ENCODE results near the gene MTSS2. TPM values are rescaled to one million over a fixed set of nuclear protein-coding genes. Genes with fewer than 3 reads are reported as not detected.

Gene MTSS2
- total and polyA plus RNA-seq, 8 donors: 5.8 to 50.7 (median 21.2) TPM

DNA sequence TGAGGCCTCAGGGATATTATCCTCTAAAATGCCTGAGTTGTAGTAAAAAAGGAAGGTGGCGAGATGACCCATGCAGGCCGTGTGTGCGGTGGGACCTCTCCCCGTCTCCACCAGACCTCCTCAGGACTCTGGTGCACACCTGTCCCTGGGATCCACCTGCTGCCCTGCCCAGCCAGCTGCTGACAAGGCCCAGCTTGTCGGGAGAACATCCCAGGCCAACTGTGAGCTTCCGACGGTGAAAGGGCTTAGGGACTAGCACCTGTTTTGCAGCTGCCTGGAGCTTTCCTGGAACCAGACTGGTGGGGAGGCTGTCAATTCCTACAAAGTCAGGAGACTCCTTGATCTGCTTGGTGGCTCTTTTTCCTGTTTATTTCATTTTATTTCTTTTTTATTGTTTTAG lies 27.9 kb downstream of the MTSS2 start:
- no peaks in the 10 kb centered on the region for H3K27me3 ChIP-seq
- DNase-seq: no peak
- WGBS, 5 donors: 77 to 87% (median 84%) methylated on average over 7 of the region's 7 CpGs

DNA sequence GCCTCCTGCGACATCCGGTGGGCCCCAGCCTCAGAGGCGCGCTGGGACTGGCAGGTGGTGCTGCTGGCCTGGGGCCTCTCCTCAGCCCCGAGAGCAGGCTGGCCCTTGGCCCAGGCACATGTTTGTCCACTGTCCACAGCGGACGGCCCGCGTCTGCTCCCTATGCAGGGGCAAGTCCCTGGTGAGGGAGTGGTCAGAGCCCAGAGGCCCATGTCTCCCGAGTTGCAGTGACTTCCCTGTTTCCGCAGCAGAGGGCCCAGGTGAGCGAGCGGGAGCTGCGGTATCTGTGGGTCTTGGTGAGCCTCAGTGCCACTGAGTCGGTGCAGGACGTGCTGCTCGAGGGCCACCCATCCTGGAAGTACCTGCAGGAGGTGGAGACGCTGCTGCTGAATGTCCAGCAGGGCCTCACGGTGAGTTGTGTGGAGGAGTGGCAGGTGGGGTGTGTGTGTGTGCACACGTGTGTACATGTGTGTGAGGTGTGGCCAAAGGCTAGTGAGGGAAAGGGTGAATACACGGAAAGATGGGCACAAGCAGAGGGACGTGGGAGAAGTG lies 29.1 kb downstream of the MTSS2 start:
- H3K4me3 ChIP-seq: no peak overlapping the region
- 23 to 56% (median 39%) methylated on average over 7 to 22 of the region's 22 CpGs for WGBS, 5 donors
- no peaks in the 10 kb centered on the region for H3K9me3 ChIP-seq
- TF ChIP-seq POLR2A (IDR thresholded peaks at IDR 0.05) (no peak), EP300 (IDR thresholded peaks at IDR 0.05) (no peak)
- DNase-seq: peak; percentile 64 to 69
- H3K4me1 ChIP-seq: peaks cover 8 to 30% (median 21%) of the 10 kb centered on the region in 4 donors
- H3K36me3 ChIP-seq: peaks cover 0 to under 1% (median 0%) of the 10 kb centered on the region in 4 donors
- no peaks in the 10 kb centered on the region for H3K27me3 ChIP-seq
- intact Hi-C loops (cut with DNase I; ENCODE audit: low total_unique reads): loop anchor here (10.0 kb wide), 1 partner anchor 122 kb away; no protein-coding TSS in a partner anchor
- no peak overlapping the region for H3K27ac ChIP-seq

More for the DNA sequence above, 27.9 kb downstream of the MTSS2 start:
- Histone ChIP-seq H3K4me1 (peaks cover 13 to 41% (median 28%) of the 10 kb centered on the region in 4 donors), H3K27ac (no peak overlapping the region), H3K4me3 (no peak overlapping the region), H3K9me3 (no peaks in the 10 kb centered on the region), H3K36me3 (peaks cover 0 to 10% (median 3%) of the 10 kb centered on the region in 4 donors)
- TF ChIP-seq POLR2AphosphoS5 (IDR thresholded peaks at IDR 0.05) (no peak), POLR2A (IDR thresholded peaks at IDR 0.05) (no peak), EP300 (IDR thresholded peaks at IDR 0.05) (no peak)
- TF ChIP-seq, protein P1, sequence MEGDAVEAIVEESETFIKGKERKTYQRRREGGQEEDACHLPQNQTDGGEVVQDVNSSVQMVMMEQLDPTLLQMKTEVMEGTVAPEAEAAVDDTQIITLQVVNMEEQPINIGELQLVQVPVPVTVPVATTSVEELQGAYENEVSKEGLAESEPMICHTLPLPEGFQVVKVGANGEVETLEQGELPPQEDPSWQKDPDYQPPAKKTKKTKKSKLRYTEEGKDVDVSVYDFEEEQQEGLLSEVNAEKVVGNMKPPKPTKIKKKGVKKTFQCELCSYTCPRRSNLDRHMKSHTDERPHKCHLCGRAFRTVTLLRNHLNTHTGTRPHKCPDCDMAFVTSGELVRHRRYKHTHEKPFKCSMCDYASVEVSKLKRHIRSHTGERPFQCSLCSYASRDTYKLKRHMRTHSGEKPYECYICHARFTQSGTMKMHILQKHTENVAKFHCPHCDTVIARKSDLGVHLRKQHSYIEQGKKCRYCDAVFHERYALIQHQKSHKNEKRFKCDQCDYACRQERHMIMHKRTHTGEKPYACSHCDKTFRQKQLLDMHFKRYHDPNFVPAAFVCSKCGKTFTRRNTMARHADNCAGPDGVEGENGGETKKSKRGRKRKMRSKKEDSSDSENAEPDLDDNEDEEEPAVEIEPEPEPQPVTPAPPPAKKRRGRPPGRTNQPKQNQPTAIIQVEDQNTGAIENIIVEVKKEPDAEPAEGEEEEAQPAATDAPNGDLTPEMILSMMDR (IDR thresholded peaks at IDR 0.05): no peak
- intact Hi-C loops (cut with DNase I; ENCODE audit: low total_unique reads): loop anchor here (10.0 kb wide), 1 partner anchor 123 kb away; no protein-coding TSS in a partner anchor

GRCh38 chr16:70656065-70656711 lies 29.7 kb downstream of the MTSS2 start:
- intact Hi-C loops (cut with DNase I; ENCODE audit: low total_unique reads): loop anchor here (10.0 kb wide), 1 partner anchor 121 kb away; no protein-coding TSS in a partner anchor
- no peaks in the 10 kb centered on the region for H3K27me3 ChIP-seq
- H3K4me1 ChIP-seq: peaks cover 8 to 25% (median 19%) of the 10 kb centered on the region in 4 donors
- no peak overlapping the region for H3K27ac ChIP-seq
- 69 to 77% (median 76%) methylated on average over 8 of the region's 8 CpGs for WGBS, 5 donors
- TF ChIP-seq, protein P1 (IDR thresholded peaks at IDR 0.05): no peak
- TF ChIP-seq EP300 (IDR thresholded peaks at IDR 0.05) (no peak), POLR2A (IDR thresholded peaks at IDR 0.05) (no peak), POLR2AphosphoS5 (IDR thresholded peaks at IDR 0.05) (no peak)
- no peaks in the 10 kb centered on the region for H3K9me3 ChIP-seq
- no peaks in the 10 kb centered on the region for H3K36me3 ChIP-seq
- no peak for DNase-seq
- H3K4me3 ChIP-seq: no peak overlapping the region

DNA sequence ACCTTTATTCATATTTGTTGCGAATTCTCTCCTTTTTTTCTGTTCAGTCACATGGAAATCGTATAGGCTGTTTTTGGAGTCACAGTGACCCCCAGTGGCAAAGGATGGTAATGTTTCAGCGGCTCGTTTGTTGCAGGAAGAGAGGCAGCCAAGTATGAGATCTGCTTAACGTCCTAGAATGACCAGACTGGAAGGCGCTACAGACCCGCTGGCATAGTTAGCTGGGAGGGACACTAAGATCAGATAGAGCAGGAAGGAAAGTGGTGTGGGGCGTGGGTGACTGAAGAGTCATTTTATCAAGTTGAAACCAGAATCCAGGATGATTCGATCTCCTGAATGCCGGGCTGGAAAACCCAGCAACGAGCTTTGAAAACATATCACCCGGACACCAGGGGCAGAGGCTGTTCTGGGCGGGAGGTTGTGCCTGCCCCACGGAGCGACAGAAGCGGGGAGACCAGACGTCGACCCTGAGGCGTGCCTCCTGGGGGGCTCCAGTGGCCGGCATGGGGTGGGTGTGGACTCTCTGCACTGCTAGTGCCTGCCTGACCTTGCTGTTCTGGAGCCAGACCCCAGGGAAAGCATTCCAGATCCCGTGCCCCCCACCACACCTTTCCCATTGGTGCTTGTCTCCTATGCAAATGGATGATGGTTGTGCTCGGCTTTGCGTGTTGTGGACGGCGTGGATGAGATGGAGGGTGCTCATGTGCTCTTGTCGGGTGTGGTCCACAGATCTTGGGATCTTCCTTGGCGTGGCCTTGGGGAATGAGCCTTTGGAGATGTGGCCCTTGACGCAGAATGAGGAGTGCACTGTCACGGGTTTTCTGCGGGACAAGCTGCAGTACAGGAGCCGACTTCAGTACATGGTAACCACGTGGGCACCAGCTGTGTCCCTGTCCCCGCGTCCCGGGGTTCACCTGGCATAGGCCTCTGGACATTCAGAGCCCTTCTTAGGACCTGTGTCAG lies 31.8 kb downstream of the MTSS2 start:
- DNase-seq: peak; percentile 77 to 95
- intact Hi-C loops (cut with DNase I; ENCODE audit: low total_unique reads): loop anchor here (10.0 kb wide), 1 partner anchor 119 kb away; no protein-coding TSS in a partner anchor
- H3K27ac ChIP-seq: peak overlapping the region in 2 of 5 donors; percentile 24 to 63
- WGBS, 5 donors: 18 to 48% (median 41%) methylated on average over 23 to 35 of the region's 35 CpGs
- no peak for TF ChIP-seq POLR2A (IDR thresholded peaks at IDR 0.05)
- TF ChIP-seq, protein P1 (IDR thresholded peaks at IDR 0.05): peak in 6 of 7 experiments; percentile 28 to 94 (median 91)
- peak in 2 of 3 donors; percentile 48 to 87 for TF ChIP-seq POLR2AphosphoS5 (IDR thresholded peaks at IDR 0.05)
- no peaks in the 10 kb centered on the region for H3K9me3 ChIP-seq
- peak overlapping the region; percentile 13 to 30 (median 20) for H3K4me3 ChIP-seq
- H3K27me3 ChIP-seq: no peaks in the 10 kb centered on the region
- peaks cover 8 to 18% (median 14%) of the 10 kb centered on the region in 4 donors for H3K4me1 ChIP-seq
- no peaks in the 10 kb centered on the region for H3K36me3 ChIP-seq

All from stomach (tissue), 9 donors.